K562 (cell line): ENCODE data around the gene CCDC85B. TPM values are rescaled to one million over a fixed set of nuclear protein-coding genes. Genes with fewer than 3 reads are reported as not detected.

Experiments
- BDP1 ChIP-seq: IDR thresholded peaks from 3 replicates; pipeline ENCODE4 v1.6.1; 2011; ENCODE audit not compliant: insufficient read length, insufficient read depth
- COPS2 ChIP-seq: fragments of 450-650 bp; conservative IDR thresholded peaks from 2 replicates; pipeline ENCODE4 v1.6.1; 2016; ENCODE audit warnings: mild to moderate bottlenecking, moderate library complexity
- CTBP1 ChIP-seq: fragments of 450-650 bp; IDR thresholded peaks from 2 replicates; pipeline ENCODE4 v1.6.1; 2016; ENCODE audit warnings: borderline replicate concordance
- DNMT1 ChIP-seq: fragments of 450-650 bp; IDR thresholded peaks from 2 replicates; pipeline ENCODE4 v1.6.1; 2016; ENCODE audit warnings: antibody characterized with exemption, mild to moderate bottlenecking
- ELK1 ChIP-seq: sonication (generic); formaldehyde crosslinking; IDR thresholded peaks from 2 replicates; pipeline ENCODE4 v1.8.1; 2022; ENCODE audit warnings: missing genetic modification reagents
- HNRNPL ChIP-seq: fragments of 200-400 bp; formaldehyde crosslinking; IDR thresholded peaks from 2 replicates; pipeline ENCODE4 v1.6.1; 2017; ENCODE audit warnings: low read depth, mild to moderate bottlenecking, low read length
- IRF9 ChIP-seq: fragments of 450-650 bp; IDR thresholded peaks from 2 replicates; pipeline ENCODE4 v1.6.1; 2016; ENCODE audit warnings: missing biosample characterization, missing genetic modification characterization
- OTX1 ChIP-seq: fragments of 450-650 bp; formaldehyde crosslinking; IDR thresholded peaks from 2 replicates; pipeline ENCODE4 v1.4.0; 2022; ENCODE audit warnings: mild to moderate bottlenecking
- RBM15 ChIP-seq: fragments of 200-400 bp; formaldehyde crosslinking; IDR thresholded peaks from 2 replicates; pipeline ENCODE4 v1.6.1; 2018; ENCODE audit warnings: mild to moderate bottlenecking, low read length, moderate library complexity; ENCODE audit not compliant: insufficient read depth
- RBM22 ChIP-seq: fragments of 200-400 bp; formaldehyde crosslinking; IDR thresholded peaks from 2 replicates; pipeline ENCODE4 v1.6.1; 2018; ENCODE audit warnings: low read length, low read depth; ENCODE audit not compliant: poor library complexity, severe bottlenecking
- RBM34 ChIP-seq: fragments of 200-400 bp; formaldehyde crosslinking; IDR thresholded peaks from 2 replicates; pipeline ENCODE4 v1.6.1; 2018; ENCODE audit warnings: low read length, borderline replicate concordance; ENCODE audit not compliant: insufficient read depth
- TCF7L2 ChIP-seq: fragments of 150-350 bp; IDR thresholded peaks from 2 replicates; pipeline ENCODE4 v1.6.1; 2016; ENCODE audit warnings: low read depth, mild to moderate bottlenecking, low read length, moderate library complexity
- ZNF134 ChIP-seq: fragments of 250-450 bp; sonication (Bioruptor Pico); conservative IDR thresholded peaks from 2 replicates; pipeline ENCODE4 v1.4.0; 2020
- ZNF316 ChIP-seq: fragments of 450-650 bp; IDR thresholded peaks from 2 replicates; pipeline ENCODE4 v1.6.1; 2016
- ZNF609 ChIP-seq: sonication (generic); formaldehyde crosslinking; IDR thresholded peaks from 2 replicates; pipeline ENCODE4 v1.8.1; 2023; ENCODE audit warnings: missing genetic modification reagents, mild to moderate bottlenecking, borderline replicate concordance
- ZNF655 ChIP-seq: fragments of 250-450 bp; sonication (Bioruptor Pico); IDR thresholded peaks from 2 replicates; pipeline ENCODE4 v1.5.0; 2021
- polyA plus RNA-seq, 8 experiments: library from polyadenylated mRNA; depleted of rRNA in 4 of 8; stranded (reverse) in 5 of 8; unstranded in 3 of 8; fragments of >200 nt; fragmentation: Nextera tagmentation in 2 of 8; fragmentation: Illumina TruSeq in 1 of 8; extraction: Ambion mirVana in 2 of 8; extraction: Trizol in 1 of 8; gene quantifications; 2 replicates each; pipeline versions ENCODE4 v1.2.1 to v1.2.3, GENCODE V29; 2011 to 2014; ENCODE audit warnings: inconsistent platforms in 1 of 8, missing spikeins in 1 of 8
- total RNA-seq, 7 experiments: library from RNA; depleted of rRNA in 6 of 7; stranded (reverse); fragments of >200 nt in 6 of 7; fragmentation: Illumina TruSeq in 2 of 7; extraction: Trizol in 2 of 7; gene quantifications; 2 replicates each; pipeline versions ENCODE4 v1.2.1 to v1.2.3, GENCODE V29; 2011 to 2021; ENCODE audit warnings: low replicate concordance in 1 of 7
- TF ChIP-seq, protein P1 (sequence below): fragments of 200-800 bp; sonication (Bioruptor generic); IDR thresholded peaks from 2 replicates; pipeline ENCODE4 v1.6.1; 2017; ENCODE audit warnings: missing genetic modification characterization, missing compliant biosample characterization
- TF ChIP-seq, protein P2 (sequence below), 2 experiments: fragments of 450-650 bp in 1 of 2; sonication (generic) in 1 of 2; formaldehyde crosslinking; conservative IDR thresholded peaks; 2 replicates each; pipeline versions ENCODE4 v1.4.0 to v1.8.1; 2020 to 2022; ENCODE audit warnings: mild to moderate bottlenecking in 1 of 2, missing genetic modification reagents in 1 of 2

CCDC85B gene
- total and polyA plus RNA-seq, 9 of the 15 experiments (the other 6 are each of a cell fraction or from before 2014, with no cell fraction given): 0.14 to 138 (median 6.2) TPM

- TF ChIP-seq ZNF609 (CRISPR knock-in tag) (no peak), RBM34 (no peak), CTBP1 (peak; percentile 95), RBM15 (no peak), RBM22 (peak; percentile 58), ZNF316 (no peak), IRF9 (tag) (no peak), ZNF134 (no peak), TCF7L2 (no peak), ELK1 (CRISPR knock-in tag) (no peak), COPS2 (no peak), HNRNPL (no peak), OTX1 (CRISPR knock-in tag) (no peak), DNMT1 (no peak), BDP1 (no peak), ZNF655 (CRISPR knock-in tag) (no peak)
- TF ChIP-seq, protein P1, sequence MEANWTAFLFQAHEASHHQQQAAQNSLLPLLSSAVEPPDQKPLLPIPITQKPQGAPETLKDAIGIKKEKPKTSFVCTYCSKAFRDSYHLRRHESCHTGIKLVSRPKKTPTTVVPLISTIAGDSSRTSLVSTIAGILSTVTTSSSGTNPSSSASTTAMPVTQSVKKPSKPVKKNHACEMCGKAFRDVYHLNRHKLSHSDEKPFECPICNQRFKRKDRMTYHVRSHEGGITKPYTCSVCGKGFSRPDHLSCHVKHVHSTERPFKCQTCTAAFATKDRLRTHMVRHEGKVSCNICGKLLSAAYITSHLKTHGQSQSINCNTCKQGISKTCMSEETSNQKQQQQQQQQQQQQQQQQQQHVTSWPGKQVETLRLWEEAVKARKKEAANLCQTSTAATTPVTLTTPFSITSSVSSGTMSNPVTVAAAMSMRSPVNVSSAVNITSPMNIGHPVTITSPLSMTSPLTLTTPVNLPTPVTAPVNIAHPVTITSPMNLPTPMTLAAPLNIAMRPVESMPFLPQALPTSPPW (CRISPR knock-in tag): peak; percentile 96
- TF ChIP-seq, protein P2, sequence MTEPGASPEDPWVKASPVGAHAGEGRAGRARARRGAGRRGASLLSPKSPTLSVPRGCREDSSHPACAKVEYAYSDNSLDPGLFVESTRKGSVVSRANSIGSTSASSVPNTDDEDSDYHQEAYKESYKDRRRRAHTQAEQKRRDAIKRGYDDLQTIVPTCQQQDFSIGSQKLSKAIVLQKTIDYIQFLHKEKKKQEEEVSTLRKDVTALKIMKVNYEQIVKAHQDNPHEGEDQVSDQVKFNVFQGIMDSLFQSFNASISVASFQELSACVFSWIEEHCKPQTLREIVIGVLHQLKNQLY (CRISPR knock-in tag; conservative IDR thresholded peaks at IDR 0.05): 0 out of 4 replicates have a peak, but pooled peaks of 1 of the 2 experiments have one; percentile 4
Observed at GRCh38 chr11:65888163-65888814, 2.2 kb upstream of the CCDC85B start, which contains the start of gene FIBP (continued).
